ENCODE results near the gene LRRTM4.

The LRRTM4 gene

GRCh38 chr2:77443076-77443475, 79.1 kb downstream of the LRRTM4 start:
- Histone ChIP-seq H3K27ac (ENCODE audit: low read depth, low read length, poor library complexity, severe bottlenecking) (no peak overlapping the region), H3K9ac (ENCODE audit: low read length) (no peak overlapping the region), H3K4me3 (ENCODE audit: low read depth, low read length, poor library complexity, severe bottlenecking) (no peak overlapping the region), H3K36me3 (ENCODE audit: insufficient read depth, low read length) (no peaks in the 10 kb centered on the region), H3F3A (ENCODE audit: insufficient read depth, low read length) (no peaks in the 10 kb centered on the region), H2AFZ (ENCODE audit: low read length) (no peak overlapping the region), H3K79me2 (ENCODE audit: insufficient read depth, low read length) (no peaks in the 10 kb centered on the region), H3K4me1 (ENCODE audit: insufficient read depth, low read length, severe bottlenecking) (no peaks in the 10 kb centered on the region), H3K9me2 (ENCODE audit: low read depth, low read length) (no peaks in the 10 kb centered on the region), H4K20me1 (ENCODE audit: insufficient read depth, low read length) (no peaks in the 10 kb centered on the region), H3K9me3 (ENCODE audit: low read length) (no peaks in the 10 kb centered on the region), H3K4me2 (ENCODE audit: low read length) (no peak overlapping the region), H3K27me3 (ENCODE audit: insufficient read depth, low read length) (no peaks in the 10 kb centered on the region)
- TF ChIP-seq EZH2 (IDR thresholded peaks at IDR 0.05; ENCODE audit: borderline replicate concordance, low read length) (no peak), CTCF (IDR thresholded peaks at IDR 0.05; ENCODE audit: low read length) (no peak)

GRCh38 chr2:77434880-77435279, 87.3 kb downstream of the LRRTM4 start:
- no peak overlapping the region for H3K4me3 ChIP-seq (ENCODE audit: low read depth, low read length, poor library complexity, severe bottlenecking)

GRCh38 chr2:77428946-77429345, 93.2 kb downstream of the LRRTM4 start:
- Histone ChIP-seq H3K4me2 (ENCODE audit: low read length) (no peak overlapping the region), H3K36me3 (ENCODE audit: insufficient read depth, low read length) (no peaks in the 10 kb centered on the region), H3K4me3 (ENCODE audit: low read depth, low read length, poor library complexity, severe bottlenecking) (no peak overlapping the region), H3K9ac (ENCODE audit: low read length) (no peak overlapping the region), H3K27me3 (ENCODE audit: insufficient read depth, low read length) (no peaks in the 10 kb centered on the region), H3K9me3 (ENCODE audit: low read length) (no peaks in the 10 kb centered on the region), H4K20me1 (ENCODE audit: insufficient read depth, low read length) (no peaks in the 10 kb centered on the region), H3K4me1 (ENCODE audit: insufficient read depth, low read length, severe bottlenecking) (no peaks in the 10 kb centered on the region), H2AFZ (ENCODE audit: low read length) (no peak overlapping the region), H3K27ac (ENCODE audit: low read depth, low read length, poor library complexity, severe bottlenecking) (no peak overlapping the region), H3K9me2 (ENCODE audit: low read depth, low read length) (no peaks in the 10 kb centered on the region), H3K79me2 (ENCODE audit: insufficient read depth, low read length) (no peaks in the 10 kb centered on the region), H3F3A (ENCODE audit: insufficient read depth, low read length) (no peaks in the 10 kb centered on the region)
- TF ChIP-seq CTCF (IDR thresholded peaks at IDR 0.05; ENCODE audit: low read length), result no peak

More at GRCh38 chr2:77434880-77435279, 87.3 kb downstream of the LRRTM4 start:
- H3K4me1 ChIP-seq (ENCODE audit: insufficient read depth, low read length, severe bottlenecking), result no peaks in the 10 kb centered on the region
- no peak overlapping the region for H2AFZ ChIP-seq (ENCODE audit: low read length)
- H3F3A ChIP-seq (ENCODE audit: insufficient read depth, low read length), result no peaks in the 10 kb centered on the region
- no peaks in the 10 kb centered on the region for H4K20me1 ChIP-seq (ENCODE audit: insufficient read depth, low read length)
- no peaks in the 10 kb centered on the region for H3K9me3 ChIP-seq (ENCODE audit: low read length)
- no peaks in the 10 kb centered on the region for H3K27me3 ChIP-seq (ENCODE audit: insufficient read depth, low read length)
- no peaks in the 10 kb centered on the region for H3K36me3 ChIP-seq (ENCODE audit: insufficient read depth, low read length)
- no peaks in the 10 kb centered on the region for H3K9me2 ChIP-seq (ENCODE audit: low read depth, low read length)
- no peak overlapping the region for H3K4me2 ChIP-seq (ENCODE audit: low read length)
- TF ChIP-seq CTCF (IDR thresholded peaks at IDR 0.05; ENCODE audit: low read length) (peak; percentile 26; the same call in 1 of the 2 replicates), EZH2 (IDR thresholded peaks at IDR 0.05; ENCODE audit: borderline replicate concordance, low read length) (no peak)
- H3K9ac ChIP-seq (ENCODE audit: low read length), result no peak overlapping the region
- no peak overlapping the region for H3K27ac ChIP-seq (ENCODE audit: low read depth, low read length, poor library complexity, severe bottlenecking)
- no peaks in the 10 kb centered on the region for H3K79me2 ChIP-seq (ENCODE audit: insufficient read depth, low read length)

All from OCI-LY1 (cell line).